HG03095 (cell line): ENCODE data around the gene UTP11.
A peak's percentile ranks its signal among the peaks of the same experiment; 100 is the strongest.

Source experiments
- ATAC-seq: cut with Tn5 transposase; IDR thresholded peaks from one replicate; pipeline ENCODE4 v1.9.1; 2021; ENCODE audit warnings: moderate library complexity; ENCODE audit not compliant: unreplicated experiment

The UTP11 gene

DNA sequence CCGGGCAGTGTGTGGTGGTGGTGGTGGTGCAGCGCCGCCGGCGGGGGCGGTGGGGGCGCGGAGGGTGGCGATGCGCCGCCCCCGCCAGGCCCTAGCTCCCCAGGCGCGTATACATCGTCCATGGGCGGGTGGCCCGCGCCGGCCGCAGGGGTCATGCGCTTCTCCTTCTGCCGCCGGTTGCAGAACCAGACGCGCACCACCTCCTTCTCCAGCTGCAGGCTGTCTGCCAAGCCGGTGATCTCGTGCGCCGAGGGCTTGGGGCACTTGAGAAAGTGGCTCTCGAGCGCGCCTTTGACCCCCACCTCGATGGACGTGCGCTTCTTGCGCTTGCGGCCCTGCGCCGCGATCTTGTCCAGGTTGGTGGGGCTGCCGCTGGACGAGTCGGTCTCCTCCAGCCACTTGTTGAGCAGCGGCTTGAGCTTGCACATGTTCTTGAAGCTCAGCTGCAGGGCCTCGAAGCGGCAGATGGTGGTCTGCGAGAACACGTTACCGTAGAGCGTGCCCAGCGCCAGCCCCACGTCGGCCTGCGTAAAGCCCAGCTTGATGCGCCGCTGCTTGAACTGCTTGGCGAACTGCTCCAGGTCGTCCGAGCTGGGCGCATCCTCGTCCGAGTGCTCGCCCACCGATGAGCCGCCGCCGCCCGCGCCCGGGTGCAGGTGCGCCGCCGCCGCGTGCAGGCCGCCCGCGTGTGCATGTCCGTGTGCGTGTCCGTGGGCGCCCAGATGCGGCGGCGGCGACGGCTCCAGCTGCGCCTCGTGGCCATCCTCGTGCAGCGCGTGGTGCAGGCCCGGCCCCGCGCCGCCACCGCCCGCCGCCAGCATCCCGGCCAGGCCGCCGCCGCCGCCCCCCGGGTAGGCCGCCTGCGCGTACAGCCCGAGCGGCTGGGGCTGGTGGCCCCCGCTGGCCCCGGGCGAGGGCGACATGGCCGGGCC is 33.1 kb downstream of the UTP11 start:
- no peak for ATAC-seq

DNA sequence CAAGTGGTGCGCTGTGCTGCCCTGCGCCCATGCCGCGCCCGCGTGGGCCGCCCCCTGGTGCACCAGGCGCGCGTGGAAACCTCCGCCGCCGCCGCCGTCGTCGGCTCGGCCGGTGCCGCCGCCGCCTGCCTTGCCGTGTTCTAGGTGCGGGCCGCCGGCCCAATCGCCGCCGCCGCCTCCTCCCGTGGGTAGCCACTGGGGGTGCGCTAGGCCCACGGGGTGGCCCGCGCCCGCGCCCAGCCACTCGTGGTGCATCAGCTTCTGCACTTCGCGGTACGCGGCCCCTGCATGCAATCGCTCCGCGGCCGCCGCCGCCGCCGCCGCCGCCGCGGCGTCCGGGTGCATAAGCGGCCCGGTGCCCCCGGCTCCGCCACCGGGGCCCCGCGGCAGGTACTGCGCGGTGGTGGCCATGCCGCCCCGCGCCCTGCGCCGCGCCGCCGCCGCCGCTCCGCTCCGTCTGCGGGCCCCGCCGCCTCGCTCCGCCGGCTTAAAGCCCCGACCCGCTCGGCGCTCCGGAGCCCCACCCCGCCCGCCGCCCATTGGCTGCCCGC is 33.9 kb downstream of the UTP11 start, which contains the start of gene POU3F1:
Gene POU3F1 (minus strand): TSS at position 461 of the 551 bp plus-strand sequence. CDS start 50 bp downstream, at position 411.
- ATAC-seq = no peak

DNA sequence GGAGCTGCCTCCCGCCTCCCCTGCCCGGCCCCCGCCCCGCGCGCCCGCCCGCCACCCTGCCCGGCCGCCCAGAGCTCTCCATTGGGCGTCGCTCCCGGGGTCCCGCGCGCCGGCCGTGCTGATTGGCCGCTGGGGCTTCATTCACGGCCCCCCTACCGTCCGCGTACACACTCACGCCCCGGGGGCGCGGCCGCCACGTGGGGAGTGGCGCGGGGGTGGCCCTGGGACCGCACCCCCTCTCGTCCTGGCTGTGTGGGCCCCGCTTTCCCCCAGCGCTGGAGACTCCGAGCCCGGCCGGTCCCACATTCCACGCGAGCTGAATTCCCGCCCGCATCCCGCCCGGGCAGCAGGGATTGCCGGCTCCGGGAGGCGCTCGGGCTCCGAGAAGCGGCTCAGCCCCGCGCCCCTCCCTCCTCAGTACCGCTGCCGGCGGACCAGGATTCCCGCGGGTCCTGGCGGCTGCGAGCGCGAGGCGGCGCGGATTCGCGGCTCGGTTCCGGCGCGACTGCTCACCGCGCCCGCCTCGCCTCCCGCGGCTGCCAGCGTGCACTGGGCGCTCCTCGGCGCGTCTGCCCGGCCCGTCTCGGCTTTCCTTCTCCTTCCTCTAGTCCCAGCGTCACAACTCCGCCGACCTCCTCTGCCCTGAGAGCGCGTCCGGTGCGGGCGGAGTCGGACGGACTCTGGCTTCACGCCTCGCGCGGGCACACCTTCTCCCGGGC is 34.5 kb downstream of the UTP11 start:
- peak; percentile 62 for ATAC-seq

DNA sequence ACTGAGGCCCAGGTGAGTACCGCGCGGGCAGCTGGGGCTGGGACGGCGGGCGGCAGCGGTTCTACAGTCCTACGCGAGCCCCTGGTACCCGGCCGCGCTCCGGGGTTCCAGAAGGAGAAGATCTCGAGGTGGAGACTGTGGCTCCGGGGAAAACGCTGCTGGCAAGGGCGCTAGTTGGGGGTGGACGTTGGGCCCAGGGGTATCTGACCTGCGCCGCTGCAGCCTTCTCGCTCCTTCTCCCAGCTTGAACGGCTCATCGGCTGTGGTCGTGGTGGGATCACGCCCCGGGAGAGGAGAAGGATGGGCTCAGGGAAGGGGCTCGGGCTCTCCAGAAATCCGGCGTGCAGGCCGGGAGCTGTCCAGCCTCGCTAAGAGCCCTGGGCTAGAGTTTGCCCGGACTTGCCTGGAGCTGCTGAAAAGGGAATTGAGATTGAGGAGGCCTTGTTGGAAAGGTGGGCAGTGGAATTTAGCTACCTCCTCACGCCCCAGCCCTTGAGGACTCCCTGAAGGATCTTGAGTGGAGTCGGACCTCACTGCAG is 35.1 kb downstream of the UTP11 start:
- ATAC-seq = no peak

DNA sequence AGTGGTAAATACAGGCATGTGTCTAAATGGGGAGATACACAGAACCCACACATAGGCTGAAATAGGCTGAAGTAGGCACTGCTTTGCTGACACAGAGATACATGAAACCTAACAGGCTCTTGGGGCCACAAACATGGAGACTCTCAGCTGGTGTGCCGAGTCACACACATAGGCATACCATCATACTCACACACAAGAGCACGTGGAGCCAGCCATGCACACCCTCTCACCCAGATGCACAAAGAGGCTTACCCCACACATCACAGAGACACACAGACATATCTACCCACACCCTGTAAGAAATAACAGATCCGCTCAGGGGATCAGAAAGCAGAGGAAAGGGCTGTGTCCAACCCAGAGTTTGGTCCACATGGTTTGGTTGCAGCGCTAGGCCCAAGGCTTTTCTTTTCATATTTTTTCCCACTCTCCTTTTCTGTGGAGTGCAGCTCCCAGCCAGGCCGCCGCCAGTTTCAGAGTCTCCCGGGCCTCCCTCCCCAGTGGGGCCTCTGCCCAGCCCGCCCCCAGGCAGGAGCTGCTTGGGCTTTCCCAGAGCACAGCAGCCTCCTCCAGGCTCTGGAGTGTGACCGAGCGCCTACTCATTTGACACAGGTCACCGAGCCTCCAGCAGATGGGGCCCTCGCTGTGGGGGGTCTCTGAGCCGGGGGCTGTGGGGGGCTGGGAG is 38.0 kb downstream of the UTP11 start:
- no peak for ATAC-seq

DNA sequence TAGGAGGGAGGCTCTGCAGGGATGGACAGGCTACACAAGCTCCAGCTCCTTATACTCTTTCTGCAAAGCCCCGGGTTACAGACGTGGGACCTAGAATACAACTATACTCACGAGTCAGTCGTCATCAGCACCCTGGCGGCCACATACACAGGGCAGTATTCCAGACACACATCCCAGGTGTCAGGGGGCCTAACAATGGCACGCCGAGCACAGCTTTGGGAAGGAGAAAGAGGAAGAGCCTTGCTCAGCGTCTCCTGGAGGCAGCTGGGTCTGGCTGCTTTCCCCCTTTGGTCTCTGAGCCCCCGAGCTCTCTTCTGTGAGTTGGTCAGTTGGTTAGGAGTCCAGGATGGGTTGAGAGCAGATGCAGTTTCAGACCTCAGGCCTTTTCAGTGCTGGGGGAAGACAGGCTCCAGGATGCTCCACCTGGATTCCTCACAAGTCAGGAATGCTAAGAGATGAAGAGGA is 38.6 kb downstream of the UTP11 start:
- no peak for ATAC-seq

DNA sequence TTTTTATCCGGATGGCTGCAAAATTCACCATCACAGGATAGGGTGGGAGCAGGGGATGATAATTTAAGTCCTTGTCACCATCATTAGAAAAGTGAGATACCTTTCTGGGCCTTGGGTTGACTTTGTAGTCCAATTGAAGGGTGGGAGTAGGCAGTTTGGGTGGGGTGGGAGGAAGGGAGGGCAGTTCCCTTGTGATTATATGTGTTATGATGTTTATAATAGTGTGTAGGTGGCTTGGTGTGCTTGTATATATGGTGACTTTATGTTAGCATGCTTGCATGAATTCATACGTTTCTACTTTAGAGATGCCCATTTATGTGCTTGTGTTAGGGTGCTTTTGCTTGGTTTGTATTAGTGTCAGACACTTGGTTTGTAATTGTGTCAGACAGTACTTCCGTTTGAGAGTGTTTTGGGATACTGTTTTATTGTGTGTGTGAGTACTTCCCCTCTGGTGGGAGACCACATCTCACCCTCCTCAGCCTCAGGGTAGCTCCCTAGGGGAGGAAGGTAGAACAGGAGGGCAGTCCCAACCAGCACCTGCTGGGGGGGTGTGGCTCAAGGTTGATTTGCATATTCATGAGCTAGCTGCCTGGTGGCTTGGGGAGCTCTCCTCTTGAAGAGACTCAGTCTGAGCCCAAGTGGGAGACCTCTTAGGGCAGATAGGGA is 40.3 kb downstream of the UTP11 start:
- no peak for ATAC-seq

DNA sequence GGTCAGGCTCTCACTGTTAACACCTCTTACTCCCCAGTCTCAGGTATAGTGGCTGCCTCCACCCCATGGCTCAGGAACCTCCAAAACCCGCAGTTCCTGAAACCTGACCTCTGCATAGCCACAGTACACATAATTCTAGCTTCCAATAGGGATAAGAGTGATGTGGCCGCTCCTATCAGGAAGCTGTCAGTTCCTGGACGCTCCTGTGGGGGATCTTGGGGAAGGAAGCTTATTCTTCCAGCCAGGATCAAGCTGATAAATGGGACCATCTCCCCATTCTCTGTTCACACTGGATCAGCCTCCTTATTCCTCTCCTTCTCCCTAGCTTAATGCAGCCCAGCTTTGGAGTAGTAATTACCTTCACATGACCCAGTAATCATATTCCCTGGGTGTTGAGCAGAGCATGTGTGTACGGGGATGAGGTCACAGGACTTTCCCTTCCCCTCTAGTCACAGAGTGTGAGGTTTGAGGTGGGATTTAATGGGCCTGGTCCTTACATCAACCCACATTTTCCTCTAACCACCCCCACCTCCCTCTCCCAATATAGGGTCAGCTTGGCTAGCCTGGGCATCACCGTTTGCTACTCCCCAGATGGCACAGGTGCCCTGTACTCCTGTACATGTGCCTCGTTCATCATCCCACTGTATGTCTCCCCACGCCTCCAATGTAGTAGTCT is 41.0 kb downstream of the UTP11 start:
- no peak for ATAC-seq

DNA sequence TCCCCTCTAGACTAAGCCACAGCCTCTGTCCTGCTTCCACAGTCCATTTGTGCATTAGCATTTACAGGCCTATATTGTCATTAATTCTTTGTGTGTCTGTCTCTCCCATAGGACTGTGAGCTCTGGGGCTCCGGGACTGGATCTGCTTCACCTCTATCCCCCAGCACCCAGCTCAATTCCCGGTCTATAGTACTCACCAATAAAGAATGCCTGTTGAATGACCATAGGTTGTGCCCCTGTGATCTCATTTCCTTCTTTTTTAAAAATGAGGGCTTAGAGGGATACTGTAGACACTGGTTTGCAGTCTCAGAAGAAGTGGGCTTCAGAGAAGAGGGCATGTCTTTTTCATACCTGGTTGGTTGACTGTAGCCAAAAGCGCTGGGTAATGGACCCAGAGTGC is 42.9 kb downstream of the UTP11 start:
- no peak for ATAC-seq

DNA sequence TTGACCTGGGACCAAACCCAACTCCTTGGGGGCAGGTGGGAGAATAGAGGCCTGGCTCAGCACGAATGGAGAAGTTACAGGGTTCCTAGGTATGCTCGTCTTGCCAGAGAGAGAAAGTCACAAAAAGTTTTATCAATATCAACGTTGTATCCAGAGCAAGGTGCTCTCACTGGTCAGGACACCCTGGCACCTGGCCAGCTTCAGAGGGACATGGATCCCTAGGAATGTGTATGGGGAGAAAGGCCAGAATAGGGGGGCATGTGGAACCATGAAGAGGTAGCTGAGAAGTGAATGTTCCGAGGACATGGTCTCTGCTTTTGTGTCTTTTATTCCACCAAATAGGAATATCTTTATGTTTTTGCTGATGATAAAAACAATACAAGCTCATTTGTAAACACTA is 43.4 kb downstream of the UTP11 start:
- no peak for ATAC-seq

DNA sequence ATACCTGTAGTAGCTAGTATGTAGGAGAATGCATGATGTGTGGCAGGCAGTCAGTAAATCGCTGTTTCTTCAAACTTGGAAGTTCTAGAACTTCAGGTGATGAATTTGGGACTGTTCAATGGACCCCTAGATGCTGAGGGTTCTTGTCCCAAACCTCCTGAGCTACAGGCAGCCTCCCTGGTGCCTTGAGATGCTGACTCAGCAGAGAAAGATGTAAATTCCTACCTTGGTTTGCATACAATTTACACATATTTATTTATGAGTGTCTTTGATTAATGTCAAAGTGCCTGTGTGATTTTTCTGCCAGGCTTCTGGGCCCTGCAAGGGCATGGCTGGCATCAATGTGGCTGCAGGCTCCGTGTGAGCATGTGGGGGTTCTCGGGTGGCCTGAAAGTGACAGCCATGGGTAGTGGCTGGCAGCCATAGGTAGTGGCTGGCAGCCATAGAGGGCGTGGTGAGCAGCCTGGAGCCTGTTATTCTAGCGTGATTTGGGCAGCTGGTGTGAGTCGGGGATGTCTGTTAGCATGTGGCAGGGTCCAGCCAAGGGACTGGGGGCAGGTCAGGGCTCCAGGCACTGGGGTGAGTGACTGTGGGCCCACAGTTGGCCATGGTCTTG is 47.2 kb downstream of the UTP11 start:
- ATAC-seq = no peak

DNA sequence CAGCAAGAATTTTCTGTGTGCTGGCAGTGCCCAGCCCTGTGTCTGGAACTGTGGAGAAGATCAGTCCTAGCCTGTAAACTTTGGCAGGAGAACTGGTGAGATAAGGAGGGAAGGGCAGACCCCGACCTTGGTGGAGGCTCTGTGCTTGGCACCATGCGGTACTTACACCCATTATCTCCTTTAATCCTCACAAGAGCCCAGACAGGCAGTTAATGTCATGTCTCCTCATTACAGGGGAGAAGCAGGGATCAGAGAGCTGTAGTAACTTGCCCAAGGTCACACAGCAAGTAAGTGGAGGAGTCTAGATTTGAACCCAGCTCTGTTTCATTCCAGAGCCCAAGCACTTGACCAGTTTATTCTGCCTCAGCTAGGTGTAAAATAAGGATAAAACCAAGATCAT is 48.0 kb downstream of the UTP11 start:
- no peak for ATAC-seq

DNA sequence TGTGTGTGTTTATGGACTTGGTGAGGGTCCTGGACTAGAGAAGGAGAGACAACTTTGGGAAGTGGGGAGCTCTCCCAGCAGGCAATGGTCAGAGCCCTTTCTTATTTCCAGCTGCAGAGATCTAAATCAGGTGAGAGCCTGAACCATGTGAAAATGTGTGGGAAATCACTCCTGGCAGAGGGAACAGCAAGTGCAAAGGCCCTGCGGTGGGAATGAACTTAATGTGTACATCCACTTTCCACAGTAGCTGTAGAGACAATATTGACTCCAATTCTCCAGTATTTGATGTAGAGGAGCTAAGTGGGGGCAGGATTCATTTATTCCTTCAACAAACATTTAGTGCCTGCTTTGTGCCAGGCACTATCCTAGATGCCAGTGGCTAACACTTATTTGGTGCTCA is 48.8 kb downstream of the UTP11 start:
- ATAC-seq = no peak

DNA sequence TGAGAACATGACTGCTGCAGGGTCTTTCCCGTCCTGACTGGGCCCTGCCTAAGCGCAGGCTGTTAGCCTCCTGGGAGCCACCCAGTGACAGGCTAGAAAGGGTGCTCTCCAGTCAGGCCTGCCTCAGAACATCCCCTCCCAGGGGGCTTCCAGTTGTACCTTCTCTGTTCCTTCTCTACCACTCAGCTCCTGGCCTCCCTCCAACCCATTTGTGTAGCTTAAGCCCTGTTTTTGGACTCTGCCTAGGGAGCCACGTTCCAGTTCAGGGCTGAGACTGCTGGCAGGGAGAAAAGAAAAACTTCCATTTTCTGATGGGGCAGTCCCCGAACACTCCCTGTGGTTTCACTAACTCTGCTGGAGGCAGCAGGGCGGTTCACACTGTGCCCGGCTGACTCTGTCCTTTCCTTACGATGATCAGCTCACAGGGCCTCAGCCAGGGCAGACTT is 49.4 kb downstream of the UTP11 start:
- ATAC-seq = no peak

DNA sequence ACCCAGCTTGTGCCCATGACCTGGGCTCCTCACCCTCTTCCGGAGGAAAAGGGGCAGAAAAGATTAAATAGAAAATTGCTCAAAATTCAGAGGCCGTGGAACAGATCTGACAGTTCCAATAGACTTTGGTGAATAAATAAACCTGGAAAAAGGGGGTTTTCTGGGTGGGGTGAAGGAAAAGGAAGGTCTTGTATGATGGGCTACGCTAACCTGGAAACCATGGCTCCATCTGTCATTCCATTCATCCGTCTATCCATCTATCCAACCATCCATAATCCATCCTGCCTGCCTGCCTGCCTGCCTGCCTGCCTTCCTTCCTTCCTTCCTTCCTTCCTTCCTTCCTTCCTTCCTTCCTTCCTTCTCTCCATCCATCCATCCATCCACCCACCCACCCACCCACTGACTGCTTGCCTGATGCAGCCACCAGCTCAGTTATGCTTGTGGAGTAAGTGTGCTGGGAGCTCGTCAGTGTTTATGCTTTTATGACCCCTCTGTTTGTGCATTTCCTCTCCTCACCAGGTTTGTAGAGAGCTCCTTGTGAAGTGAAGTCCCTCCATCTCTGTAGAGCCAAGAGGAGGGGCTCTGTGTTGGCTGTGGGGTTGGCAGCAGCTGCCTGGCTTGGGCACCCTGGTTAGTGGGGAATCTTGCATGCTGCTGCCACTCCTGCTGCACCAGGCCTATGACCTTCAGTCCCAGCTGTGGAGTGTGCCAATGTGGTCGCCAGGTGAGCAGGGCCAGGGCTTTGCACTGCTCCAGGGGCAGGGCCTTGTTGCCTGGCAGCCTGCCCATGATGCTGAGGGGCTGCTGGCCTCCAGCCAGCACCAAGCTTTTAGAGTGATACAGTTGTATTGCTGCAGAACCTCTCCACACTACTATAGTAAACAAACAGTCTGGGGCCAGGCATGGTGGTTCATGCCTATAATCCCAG is 50.1 kb downstream of the UTP11 start:
- ATAC-seq = no peak

DNA sequence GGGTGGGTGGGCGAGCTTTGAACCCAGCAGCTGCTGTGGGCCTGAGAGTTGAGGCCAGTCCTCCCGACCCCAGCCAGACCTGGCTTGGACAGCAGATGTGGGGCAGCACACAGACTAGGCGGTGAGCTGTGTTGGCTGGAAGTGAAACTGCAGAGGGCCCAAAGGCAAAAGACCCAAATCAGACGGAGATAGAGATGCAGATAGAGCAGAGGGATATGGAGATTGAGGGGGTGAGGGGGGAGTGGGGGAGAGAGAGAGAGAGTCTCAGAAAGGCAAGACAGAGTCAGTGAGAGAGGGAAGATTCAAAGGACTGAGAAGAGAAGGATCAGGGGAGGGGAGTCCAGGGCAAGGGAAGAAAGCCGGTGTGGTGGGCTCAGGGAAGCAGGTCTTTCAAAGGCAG is 51.1 kb downstream of the UTP11 start:
- no peak for ATAC-seq

DNA sequence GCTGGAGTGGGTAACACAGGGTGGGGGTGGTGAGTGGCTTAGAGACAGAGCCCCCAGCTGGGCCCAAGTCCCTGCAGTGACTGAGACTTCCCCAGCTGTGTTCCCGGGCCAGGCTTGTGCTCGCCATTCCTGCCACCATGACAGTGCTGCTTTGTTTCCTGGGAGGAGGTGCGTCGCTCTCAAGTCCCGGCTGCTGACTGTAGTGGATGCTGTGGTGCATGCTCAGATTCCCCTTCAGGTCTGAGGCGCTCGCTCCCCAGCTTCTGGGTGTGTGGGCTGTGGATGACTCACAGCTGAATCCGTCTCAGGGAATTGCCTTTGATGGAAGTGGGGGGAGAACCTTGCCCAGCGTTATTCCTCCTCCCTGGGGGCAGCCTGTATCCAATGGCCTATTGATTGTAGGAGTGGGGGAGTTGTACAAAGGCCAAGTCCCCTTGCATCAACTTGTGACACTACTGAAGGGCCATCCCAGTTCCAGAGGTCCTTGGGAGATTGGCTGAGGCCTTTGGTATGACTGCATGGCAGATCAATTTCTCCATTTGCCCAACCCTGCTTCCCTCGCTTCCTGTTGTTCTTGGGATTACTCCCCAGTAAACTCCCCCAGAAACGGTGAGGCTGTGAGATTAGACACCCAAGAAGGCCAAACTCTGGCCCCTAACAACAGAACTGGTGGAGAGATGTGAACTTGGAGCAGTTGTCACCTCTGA is 51.8 kb downstream of the UTP11 start:
- ATAC-seq = no peak
